Measurements from ENCODE around the gene SLMAP. TPM values are rescaled to one million over a fixed set of nuclear protein-coding genes. Genes with fewer than 3 reads are reported as not detected.
A peak's percentile ranks its signal among the peaks of the same experiment; 100 is the strongest.

The SLMAP gene
- total and polyA plus RNA-seq, 2 experiments from 2014 or later, result 32.1 to 73.0 TPM

DNA sequence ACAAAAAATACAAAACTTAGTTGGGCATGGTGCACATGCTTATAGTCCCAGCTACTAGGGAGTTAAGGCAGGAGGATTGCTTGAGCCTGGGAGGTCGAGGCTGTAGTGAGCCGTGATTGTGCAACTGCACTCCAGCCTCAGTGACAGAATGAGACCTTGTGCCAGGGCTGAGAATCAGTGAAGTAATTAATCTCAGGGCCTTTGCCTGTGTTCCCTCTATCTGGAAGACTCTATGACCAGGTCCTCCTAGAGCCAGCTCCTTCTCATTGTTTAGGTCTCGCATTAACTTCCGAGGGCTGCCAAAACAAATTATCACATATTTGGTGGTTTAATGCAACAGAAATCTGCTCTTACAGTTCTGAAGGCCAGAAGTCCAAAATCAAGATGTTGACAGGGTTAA, 210.7 kb downstream of the SLMAP start:
- Histone ChIP-seq H3K27me3 (ENCODE audit: insufficient read depth) (no peaks in the 10 kb centered on the region), H4K20me1 (replicated peaks; ENCODE audit: insufficient read depth) (no peaks in the 10 kb centered on the region), H3K4me3 (no peak overlapping the region), H3K79me2 (replicated peaks; ENCODE audit: insufficient read depth) (no peaks in the 10 kb centered on the region), H2AFZ (no peak overlapping the region), H3K27ac (ENCODE audit: low read depth) (no peak overlapping the region), H3K36me3 (ENCODE audit: insufficient read depth) (no peaks in the 10 kb centered on the region), H3K9me2 (ENCODE audit: insufficient read depth) (no peaks in the 10 kb centered on the region), H3K4me2 (no peak overlapping the region), H3F3A (replicated peaks; ENCODE audit: low read depth) (no peaks in the 10 kb centered on the region; the same call in 1 of the 2 replicates), H3K4me1 (ENCODE audit: insufficient read depth) (0 out of 2 replicates have a peak, but pooled peaks cover 6% of the 10 kb centered on the region)
- Mint-ChIP-seq H3K4me1 (peaks cover 11% of the 10 kb centered on the region), H3K27me3 (ENCODE audit: insufficient read depth, low read depth, poor library complexity) (peaks cover 8% of the 10 kb centered on the region), H3K27ac (no peak overlapping the region), H3K9me3 (no peaks in the 10 kb centered on the region), H3K36me3 (ENCODE audit: low read depth) (no peaks in the 10 kb centered on the region), H3K4me3 (no peak overlapping the region)
- DNase-seq (ENCODE audit: low spot score) (no peak), ATAC-seq (no peak)
- TF ChIP-seq ZNF114 (CRISPR knock-in tag; IDR thresholded peaks at IDR 0.05), result no peak
- TF ChIP-seq, protein P1, sequence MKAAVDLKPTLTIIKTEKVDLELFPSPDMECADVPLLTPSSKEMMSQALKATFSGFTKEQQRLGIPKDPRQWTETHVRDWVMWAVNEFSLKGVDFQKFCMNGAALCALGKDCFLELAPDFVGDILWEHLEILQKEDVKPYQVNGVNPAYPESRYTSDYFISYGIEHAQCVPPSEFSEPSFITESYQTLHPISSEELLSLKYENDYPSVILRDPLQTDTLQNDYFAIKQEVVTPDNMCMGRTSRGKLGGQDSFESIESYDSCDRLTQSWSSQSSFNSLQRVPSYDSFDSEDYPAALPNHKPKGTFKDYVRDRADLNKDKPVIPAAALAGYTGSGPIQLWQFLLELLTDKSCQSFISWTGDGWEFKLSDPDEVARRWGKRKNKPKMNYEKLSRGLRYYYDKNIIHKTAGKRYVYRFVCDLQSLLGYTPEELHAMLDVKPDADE (IDR thresholded peaks at IDR 0.05), result no peak

DNA sequence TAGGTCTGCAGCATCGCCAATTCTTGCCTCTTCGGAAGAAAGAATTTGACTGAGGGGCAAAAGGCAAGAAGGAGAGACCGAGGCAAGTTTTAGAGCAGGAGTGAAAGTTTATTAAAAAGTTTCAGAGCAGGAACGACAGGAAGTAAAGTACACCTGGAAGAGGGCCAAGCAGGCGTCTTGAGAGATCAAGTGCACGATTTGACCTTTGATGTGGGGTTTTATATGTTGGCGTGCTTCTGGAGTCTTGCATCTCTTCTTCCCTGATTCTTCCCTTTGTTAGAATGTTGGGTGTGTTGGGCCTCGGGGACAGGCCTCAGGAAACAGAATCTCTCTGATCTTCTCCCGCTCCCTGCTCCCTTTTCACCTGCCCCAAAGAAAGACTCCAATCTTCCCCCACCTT, 211.5 kb downstream of the SLMAP start:
- Histone ChIP-seq H3K4me3 (no peak overlapping the region), H3K4me1 (ENCODE audit: insufficient read depth) (0 out of 2 replicates have a peak, but pooled peaks cover 9% of the 10 kb centered on the region), H3K27me3 (ENCODE audit: insufficient read depth) (no peaks in the 10 kb centered on the region), H3K27ac (ENCODE audit: low read depth) (no peak overlapping the region), H3K4me2 (no peak overlapping the region), H4K20me1 (replicated peaks; ENCODE audit: insufficient read depth) (no peaks in the 10 kb centered on the region), H3K36me3 (ENCODE audit: insufficient read depth) (no peaks in the 10 kb centered on the region), H3F3A (replicated peaks; ENCODE audit: low read depth) (no peaks in the 10 kb centered on the region; the same call in 1 of the 2 replicates), H3K9me2 (ENCODE audit: insufficient read depth) (no peaks in the 10 kb centered on the region), H3K79me2 (replicated peaks; ENCODE audit: insufficient read depth) (no peaks in the 10 kb centered on the region), H2AFZ (no peak overlapping the region)
- Mint-ChIP-seq H3K4me1 (peaks cover 12% of the 10 kb centered on the region), H3K27me3 (ENCODE audit: insufficient read depth, low read depth, poor library complexity) (peaks cover 6% of the 10 kb centered on the region), H3K27ac (no peak overlapping the region), H3K4me3 (no peak overlapping the region), H3K36me3 (ENCODE audit: low read depth) (no peaks in the 10 kb centered on the region), H3K9me3 (no peaks in the 10 kb centered on the region)
- DNase-seq (ENCODE audit: low spot score) (no peak), ATAC-seq (no peak)
- TF ChIP-seq NANOG (IDR thresholded peaks at IDR 0.05; ENCODE audit: borderline replicate concordance) (no peak), STAT1 (IDR thresholded peaks at IDR 0.05; ENCODE audit: unreplicated experiment) (no peak), EZH2 (IDR thresholded peaks at IDR 0.05; ENCODE audit: low read depth, unreplicated experiment) (no peak), ZNF114 (CRISPR knock-in tag; IDR thresholded peaks at IDR 0.05) (no peak)

DNA sequence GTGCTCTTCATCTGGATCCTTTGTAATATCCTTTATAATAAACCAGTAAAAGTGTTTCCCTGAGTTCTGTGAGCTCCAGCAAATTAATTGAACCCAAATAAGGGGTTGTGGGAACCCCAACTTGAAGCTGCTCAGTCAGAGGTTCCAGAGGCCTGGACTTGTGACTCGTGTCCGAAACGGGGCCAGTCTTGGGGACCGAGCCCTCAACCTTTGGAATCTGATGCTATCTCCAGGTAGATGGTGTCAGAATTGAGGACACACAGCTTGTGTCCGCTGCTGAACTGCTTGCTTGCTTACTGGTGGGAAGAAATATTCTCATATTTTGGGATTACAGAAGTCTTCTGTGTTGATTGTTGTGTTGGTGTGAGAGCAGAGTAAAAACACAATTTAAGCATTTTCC, 212.4 kb downstream of the SLMAP start:
- ATAC-seq (no peak), DNase-seq (ENCODE audit: low spot score) (no peak)
- H3K36me3 ChIP-seq (ENCODE audit: insufficient read depth), result no peaks in the 10 kb centered on the region; the same call in 1 of the 2 replicates
- no peaks in the 10 kb centered on the region for H3K27me3 ChIP-seq (ENCODE audit: insufficient read depth)
- H2AFZ ChIP-seq, result peak overlapping the region; percentile 56; the same call in 1 of the 2 replicates
- H3F3A ChIP-seq (replicated peaks; ENCODE audit: low read depth), result no peaks in the 10 kb centered on the region; the same call in 1 of the 2 replicates
- Mint-ChIP-seq H3K4me3 (no peak overlapping the region), H3K9me3 (no peaks in the 10 kb centered on the region), H3K4me1 (peaks cover 17% of the 10 kb centered on the region), H3K27ac (no peak overlapping the region), H3K27me3 (ENCODE audit: insufficient read depth, low read depth, poor library complexity) (peaks cover 3% of the 10 kb centered on the region), H3K36me3 (ENCODE audit: low read depth) (no peaks in the 10 kb centered on the region)
- no peaks in the 10 kb centered on the region for H3K79me2 ChIP-seq (replicated peaks; ENCODE audit: insufficient read depth)
- H3K4me1 ChIP-seq (ENCODE audit: insufficient read depth), result 0 out of 2 replicates have a peak, but pooled peaks cover 13% of the 10 kb centered on the region
- no peak overlapping the region for H3K4me3 ChIP-seq
- no peaks in the 10 kb centered on the region for H4K20me1 ChIP-seq (replicated peaks; ENCODE audit: insufficient read depth)
- 0 out of 2 replicates have a peak overlapping the region, but pooled peaks have one; percentile 45 for H3K27ac ChIP-seq (ENCODE audit: low read depth)
- H3K9me2 ChIP-seq (ENCODE audit: insufficient read depth), result no peaks in the 10 kb centered on the region
- H3K4me2 ChIP-seq, result no peak overlapping the region
- TF ChIP-seq EZH2 (IDR thresholded peaks at IDR 0.05; ENCODE audit: low read depth, unreplicated experiment), result no peak
- TF ChIP-seq, protein P1 (IDR thresholded peaks at IDR 0.05), result no peak
- no peak for TF ChIP-seq POLR2AphosphoS5 (IDR thresholded peaks at IDR 0.05; ENCODE audit: low read depth)
- no peak for TF ChIP-seq NANOG (IDR thresholded peaks at IDR 0.05; ENCODE audit: borderline replicate concordance)
- TF ChIP-seq EZH2phosphoT487 (IDR thresholded peaks at IDR 0.05; ENCODE audit: unreplicated experiment), result no peak
- TF ChIP-seq CREB1 (CRISPR knock-in tag; IDR thresholded peaks at IDR 0.05; ENCODE audit: low read depth), result no peak
- TF ChIP-seq, protein P2, sequence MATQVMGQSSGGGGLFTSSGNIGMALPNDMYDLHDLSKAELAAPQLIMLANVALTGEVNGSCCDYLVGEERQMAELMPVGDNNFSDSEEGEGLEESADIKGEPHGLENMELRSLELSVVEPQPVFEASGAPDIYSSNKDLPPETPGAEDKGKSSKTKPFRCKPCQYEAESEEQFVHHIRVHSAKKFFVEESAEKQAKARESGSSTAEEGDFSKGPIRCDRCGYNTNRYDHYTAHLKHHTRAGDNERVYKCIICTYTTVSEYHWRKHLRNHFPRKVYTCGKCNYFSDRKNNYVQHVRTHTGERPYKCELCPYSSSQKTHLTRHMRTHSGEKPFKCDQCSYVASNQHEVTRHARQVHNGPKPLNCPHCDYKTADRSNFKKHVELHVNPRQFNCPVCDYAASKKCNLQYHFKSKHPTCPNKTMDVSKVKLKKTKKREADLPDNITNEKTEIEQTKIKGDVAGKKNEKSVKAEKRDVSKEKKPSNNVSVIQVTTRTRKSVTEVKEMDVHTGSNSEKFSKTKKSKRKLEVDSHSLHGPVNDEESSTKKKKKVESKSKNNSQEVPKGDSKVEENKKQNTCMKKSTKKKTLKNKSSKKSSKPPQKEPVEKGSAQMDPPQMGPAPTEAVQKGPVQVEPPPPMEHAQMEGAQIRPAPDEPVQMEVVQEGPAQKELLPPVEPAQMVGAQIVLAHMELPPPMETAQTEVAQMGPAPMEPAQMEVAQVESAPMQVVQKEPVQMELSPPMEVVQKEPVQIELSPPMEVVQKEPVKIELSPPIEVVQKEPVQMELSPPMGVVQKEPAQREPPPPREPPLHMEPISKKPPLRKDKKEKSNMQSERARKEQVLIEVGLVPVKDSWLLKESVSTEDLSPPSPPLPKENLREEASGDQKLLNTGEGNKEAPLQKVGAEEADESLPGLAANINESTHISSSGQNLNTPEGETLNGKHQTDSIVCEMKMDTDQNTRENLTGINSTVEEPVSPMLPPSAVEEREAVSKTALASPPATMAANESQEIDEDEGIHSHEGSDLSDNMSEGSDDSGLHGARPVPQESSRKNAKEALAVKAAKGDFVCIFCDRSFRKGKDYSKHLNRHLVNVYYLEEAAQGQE (IDR thresholded peaks at IDR 0.05; ENCODE audit: unreplicated experiment), result no peak
- TF ChIP-seq, protein P3, sequence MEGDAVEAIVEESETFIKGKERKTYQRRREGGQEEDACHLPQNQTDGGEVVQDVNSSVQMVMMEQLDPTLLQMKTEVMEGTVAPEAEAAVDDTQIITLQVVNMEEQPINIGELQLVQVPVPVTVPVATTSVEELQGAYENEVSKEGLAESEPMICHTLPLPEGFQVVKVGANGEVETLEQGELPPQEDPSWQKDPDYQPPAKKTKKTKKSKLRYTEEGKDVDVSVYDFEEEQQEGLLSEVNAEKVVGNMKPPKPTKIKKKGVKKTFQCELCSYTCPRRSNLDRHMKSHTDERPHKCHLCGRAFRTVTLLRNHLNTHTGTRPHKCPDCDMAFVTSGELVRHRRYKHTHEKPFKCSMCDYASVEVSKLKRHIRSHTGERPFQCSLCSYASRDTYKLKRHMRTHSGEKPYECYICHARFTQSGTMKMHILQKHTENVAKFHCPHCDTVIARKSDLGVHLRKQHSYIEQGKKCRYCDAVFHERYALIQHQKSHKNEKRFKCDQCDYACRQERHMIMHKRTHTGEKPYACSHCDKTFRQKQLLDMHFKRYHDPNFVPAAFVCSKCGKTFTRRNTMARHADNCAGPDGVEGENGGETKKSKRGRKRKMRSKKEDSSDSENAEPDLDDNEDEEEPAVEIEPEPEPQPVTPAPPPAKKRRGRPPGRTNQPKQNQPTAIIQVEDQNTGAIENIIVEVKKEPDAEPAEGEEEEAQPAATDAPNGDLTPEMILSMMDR (conservative IDR thresholded peaks at IDR 0.05; ENCODE audit: low read depth in 2 of 2), result no peak
